WTC11 (cell line): ENCODE results near the gene SORT1.

ENCODE experiments used
- CTCF ChIP-seq: fragments of 200-600 bp; IDR thresholded peaks from 2 replicates; pipeline ENCODE4 v1.8.0; 2022; ENCODE audit warnings: antibody characterized with exemption
- FOXP1 ChIP-seq: sonication (generic); formaldehyde crosslinking; IDR thresholded peaks from 2 replicates; pipeline ENCODE4 v1.8.0; 2022; ENCODE audit warnings: missing genetic modification reagents, mild to moderate bottlenecking, moderate library complexity, borderline replicate concordance
- HMGA2 ChIP-seq: fragments of 250-450 bp; sonication (Bioruptor Pico); IDR thresholded peaks from 2 replicates; pipeline ENCODE4 v1.4.0; 2021; ENCODE audit warnings: mild to moderate bottlenecking, moderate library complexity
- JUN ChIP-seq: sonication (generic); formaldehyde crosslinking; IDR thresholded peaks from 2 replicates; pipeline ENCODE4 v1.8.0; 2023; ENCODE audit warnings: mild to moderate bottlenecking, missing genetic modification reagents
- NR2C2 ChIP-seq: sonication (generic); formaldehyde crosslinking; IDR thresholded peaks from 2 replicates; pipeline ENCODE4 v1.8.0; 2022; ENCODE audit warnings: mild to moderate bottlenecking, missing genetic modification reagents
- ZNF317 ChIP-seq: sonication (generic); formaldehyde crosslinking; IDR thresholded peaks from 2 replicates; pipeline ENCODE4 v1.8.1; 2023; ENCODE audit warnings: low read depth, mild to moderate bottlenecking, moderate library complexity, missing genetic modification reagents, borderline replicate concordance

GRCh38 chr1:109275706-109276345 lies 121.9 kb downstream of the SORT1 start:
- TF ChIP-seq FOXP1 (CRISPR knock-in tag) (no peak), CTCF (no peak), ZNF317 (CRISPR knock-in tag) (no peak), NR2C2 (no peak), HMGA2 (CRISPR knock-in tag) (no peak), JUN (CRISPR knock-in tag) (no peak)
